NCI-H1930 (cell line): ENCODE measurements around the gene RBFOX2.
A peak's percentile ranks its signal among the peaks of the same experiment; 100 is the strongest.
"Not testable (repeated sequence)": the region's sequence is repeated elsewhere in the genome, so short reads cannot be mapped to it uniquely, and the experiment has no call there.

ENCODE experiments used
- DNase-seq, 2 experiments: peaks; one replicate each; lab custom pipeline; 2025; lab: John Stamatoyannopoulos, UW

The RBFOX2 gene

GRCh38 chr22:36042240-36042639 lies 13.6 kb upstream of the RBFOX2 start:
- no peak for DNase-seq

GRCh38 chr22:36039125-36039524 lies 10.5 kb upstream of the RBFOX2 start:
- no peak for DNase-seq

DNA sequence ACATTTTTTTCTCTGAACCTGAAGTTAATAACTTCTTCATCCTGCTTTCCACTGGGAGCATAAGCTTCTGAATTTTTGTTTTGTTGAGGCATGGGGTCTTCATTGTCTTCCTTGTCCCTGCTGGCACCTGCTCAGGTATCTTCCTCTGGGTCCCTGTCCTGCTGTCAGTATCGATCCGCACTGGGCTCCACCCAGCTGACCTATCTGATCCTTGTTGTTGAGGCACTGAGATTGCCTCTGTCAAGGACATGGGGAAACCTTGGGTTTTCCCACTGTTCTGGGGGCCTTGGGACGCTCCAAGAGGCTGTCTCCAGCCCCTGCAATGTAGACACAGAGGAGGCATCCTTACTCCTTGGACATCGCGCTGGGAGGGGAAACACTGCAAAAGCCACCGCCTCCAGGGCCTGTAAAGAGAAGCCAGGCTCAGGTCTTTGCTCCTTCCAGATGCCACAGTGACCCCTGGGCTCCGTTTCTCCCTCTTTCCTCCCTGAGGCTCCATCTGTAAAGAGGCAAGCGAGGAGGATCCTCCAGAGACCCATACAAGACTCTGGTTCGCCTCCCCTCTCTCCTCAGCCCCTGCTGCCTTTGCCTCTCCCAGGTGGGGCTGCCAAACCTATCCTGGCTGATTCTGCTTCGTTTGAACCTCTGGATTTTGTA lies 8.6 kb upstream of the RBFOX2 start:
- no peak for DNase-seq

DNA sequence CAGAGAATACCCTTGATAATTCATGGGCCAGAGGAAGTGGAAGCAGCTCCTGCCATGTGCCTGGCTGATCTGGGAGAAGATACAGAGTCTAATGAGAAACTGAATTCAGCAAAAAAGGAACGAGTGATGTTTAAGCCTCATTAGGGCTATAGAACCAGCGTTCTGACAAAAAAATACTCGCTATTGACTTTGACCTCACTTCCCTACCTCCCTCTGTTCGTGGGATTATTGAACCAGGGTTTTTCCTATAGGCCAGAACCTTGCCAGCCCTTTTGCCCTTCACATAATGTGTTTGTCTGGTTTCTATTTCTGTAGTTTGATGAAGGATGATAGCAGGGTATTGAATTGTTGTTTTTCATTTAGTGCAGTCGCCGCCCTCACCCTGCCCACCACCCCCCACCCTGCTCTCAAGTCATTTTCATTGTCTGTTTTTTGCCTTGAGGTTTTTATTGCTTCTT lies 7.6 kb upstream of the RBFOX2 start:
- DNase-seq: no peak

GRCh38 chr22:36032611-36033010 lies 4.0 kb upstream of the RBFOX2 start:
- no peak for DNase-seq

GRCh38 chr22:36029406-36029755 lies 757 bp upstream of the RBFOX2 start:
- no peak for DNase-seq

DNA sequence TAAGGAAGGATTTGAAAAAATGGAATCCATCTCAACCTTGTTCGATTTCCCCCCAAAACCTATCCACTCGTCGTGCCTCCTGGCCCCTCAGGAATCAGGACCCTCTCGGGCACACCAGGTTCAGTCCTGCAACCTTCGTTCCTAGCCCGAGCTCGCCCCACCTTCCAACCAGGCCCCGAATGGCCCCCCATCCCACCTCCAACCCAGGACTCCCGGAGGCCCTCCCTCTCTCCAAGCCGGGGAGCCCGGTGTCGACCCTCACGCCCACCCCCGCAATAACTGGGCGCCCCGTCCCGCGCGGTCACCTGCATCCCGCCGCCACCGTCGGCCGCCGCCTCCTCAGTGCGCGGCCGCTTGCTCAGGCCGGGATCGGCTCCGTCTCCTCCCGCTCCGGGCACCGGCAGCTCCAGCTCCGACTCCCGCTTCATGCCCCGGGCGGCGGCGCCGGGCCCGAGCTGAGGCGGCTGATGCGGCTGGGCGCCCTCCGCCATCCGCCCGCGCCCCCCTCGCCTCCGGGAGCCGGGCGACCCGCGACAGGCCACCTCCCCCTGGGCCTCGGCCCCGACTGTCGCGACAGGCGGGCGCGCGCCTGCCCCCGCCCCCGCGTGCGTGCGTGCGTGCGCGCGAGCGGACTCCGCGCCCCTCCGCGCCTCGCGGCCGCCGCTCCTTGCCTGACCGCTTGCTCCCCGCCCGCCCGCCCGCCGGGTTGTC lies 534 bp downstream of the RBFOX2 start:
- DNase-seq: peak in 1 of 2 experiments; percentile 69

- no peak for DNase-seq
Measured at GRCh38 chr22:36027579-36027934, 1.1 kb downstream of the RBFOX2 start.

- no peak for DNase-seq
Measured at GRCh38 chr22:36026741-36027140, 1.9 kb downstream of the RBFOX2 start.

DNA sequence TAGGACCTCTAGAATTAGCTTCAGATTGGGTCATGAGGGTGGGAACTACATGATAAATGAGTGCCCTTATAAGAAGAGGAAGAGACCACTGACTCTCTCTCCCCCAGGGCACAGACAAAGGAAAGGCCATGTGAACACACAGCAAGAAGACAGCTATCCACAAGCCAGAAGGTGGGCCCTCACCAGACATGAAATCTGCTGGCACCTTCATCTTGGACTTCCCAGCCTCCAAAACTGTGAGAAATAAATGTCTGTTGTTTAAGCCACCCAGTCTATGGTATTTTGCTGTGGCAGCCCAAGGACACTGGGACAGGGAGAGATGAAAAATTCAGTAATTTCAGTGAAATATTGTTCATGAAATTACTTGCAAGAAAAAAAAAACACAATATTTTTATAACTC lies 5.9 kb downstream of the RBFOX2 start:
- DNase-seq: no peak

- DNase-seq: no peak
Measured at GRCh38 chr22:36022162-36022561, 6.5 kb downstream of the RBFOX2 start.

DNA sequence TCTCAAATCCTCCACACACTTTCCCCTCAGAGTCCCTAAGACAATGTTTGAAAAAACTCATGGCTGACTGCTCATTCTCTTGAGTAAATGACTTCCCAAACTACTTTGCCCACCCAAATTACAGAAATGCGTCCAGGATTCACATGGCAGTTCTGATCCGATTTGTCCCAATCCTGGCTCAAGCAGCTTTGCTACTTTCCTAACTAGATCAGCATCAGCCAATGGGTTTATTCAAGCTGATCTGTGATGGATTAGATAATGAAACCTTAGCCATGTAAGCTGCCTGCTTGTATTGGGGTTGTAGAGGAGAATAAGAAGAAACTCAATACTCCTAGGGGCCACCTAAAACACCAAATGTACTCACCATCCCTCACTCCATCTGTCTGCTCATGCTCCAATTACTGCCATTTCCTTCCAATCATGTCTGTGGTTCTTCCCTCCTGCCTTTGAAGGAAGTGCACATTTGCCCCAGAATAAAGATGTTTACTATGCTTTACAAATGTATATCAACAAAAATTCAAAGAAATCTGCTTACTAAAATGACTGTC lies 6.9 kb downstream of the RBFOX2 start:
- no peak for DNase-seq

GRCh38 chr22:36020865-36021264 lies 7.8 kb downstream of the RBFOX2 start:
- not testable (repeated sequence) for DNase-seq

- no peak for DNase-seq
Measured at GRCh38 chr22:36017651-36018091, 11.0 kb downstream of the RBFOX2 start.

DNA sequence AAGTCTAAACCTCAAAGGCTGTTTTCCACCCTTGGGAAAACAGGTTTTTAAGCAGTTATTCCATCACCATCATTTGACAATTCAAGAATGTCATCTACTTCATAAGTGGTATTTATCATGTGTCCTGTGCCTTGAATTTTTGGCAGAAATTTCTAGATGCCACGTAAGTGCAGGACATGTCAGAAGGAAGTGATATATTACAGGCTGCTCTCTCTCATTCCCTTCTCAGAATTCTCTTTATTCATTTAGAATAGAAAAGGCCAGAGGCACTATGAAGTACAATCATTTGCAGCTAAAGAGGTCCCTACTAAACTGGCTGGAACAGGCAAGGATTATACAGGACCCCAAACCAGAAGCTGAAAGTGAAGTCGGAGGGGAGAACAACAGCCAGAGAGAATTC lies 11.9 kb downstream of the RBFOX2 start:
- DNase-seq: no peak

GRCh38 chr22:36015811-36016529 lies 12.7 kb downstream of the RBFOX2 start:
- no peak for DNase-seq

DNA sequence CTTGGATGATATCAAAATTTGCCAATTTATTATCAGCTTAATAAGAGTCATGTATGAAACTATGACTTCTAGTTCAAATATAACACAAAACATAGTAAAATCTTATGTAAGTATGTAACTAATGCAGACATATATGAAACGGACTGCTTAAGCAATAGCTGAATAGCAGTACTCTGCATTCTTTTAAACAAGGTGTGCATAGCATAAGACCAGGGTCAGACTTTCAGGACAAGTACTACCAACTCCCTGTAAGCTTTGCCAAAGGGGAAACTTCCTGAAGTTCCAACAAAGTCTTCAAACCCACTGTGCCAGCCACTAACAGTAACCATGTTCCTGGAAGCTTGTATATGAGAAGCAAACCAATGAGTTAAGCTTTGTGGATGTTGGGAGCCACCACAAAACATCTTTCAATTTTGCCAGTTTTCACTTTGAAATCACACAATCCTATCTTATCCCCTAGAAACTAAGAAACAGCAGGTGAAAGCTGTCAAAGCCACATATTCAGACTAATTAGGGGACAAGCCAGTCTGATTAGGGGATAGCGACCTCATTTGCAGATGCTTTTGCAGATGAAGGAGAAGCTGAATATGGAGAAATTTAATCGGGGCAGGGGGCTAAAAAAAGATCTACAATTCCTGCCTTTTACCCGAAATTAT lies 13.3 kb downstream of the RBFOX2 start:
- no peak for DNase-seq

DNA sequence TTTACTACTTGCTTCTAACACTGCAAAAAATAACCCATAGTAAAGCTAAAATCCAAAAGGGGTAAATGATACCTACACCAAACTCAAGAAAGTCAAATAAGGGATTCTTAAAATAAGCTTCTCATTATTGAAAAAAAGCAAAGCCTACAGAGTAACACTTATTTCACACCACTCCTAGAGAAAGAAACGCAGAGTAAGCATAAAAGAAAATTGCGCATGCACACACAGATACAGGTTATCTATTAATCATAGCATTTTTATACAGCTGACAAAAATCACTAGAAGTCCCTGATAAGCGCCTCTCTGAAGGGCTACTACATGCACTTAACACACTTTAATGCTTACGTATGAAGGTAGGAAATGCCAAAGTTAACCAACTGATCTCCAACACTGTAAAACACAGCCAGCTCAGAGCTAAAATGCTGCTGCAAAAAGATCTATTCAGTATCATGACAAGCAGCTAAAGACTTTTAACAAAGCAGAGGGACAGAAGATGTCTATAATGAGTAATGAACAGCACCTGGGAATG lies 14.0 kb downstream of the RBFOX2 start:
- no peak for DNase-seq

DNA sequence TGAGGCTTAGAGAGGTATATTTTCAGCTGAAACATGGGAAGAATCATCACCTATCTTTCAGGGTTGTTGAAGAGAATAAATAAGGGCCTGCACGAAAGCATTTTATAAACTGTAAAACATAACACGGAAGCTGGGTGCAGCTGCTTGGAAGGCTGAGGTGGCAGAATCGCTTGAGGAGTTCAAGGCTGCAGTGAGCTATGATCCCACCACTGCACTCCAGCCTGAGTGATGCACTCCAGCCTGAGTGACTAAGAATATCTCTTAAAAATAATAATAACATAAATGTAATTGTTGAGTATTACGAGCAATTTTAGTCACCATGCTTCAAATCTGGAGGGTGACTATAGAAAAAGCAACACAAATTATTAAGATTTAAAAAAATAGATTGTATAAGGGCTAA lies 16.3 kb downstream of the RBFOX2 start:
- no peak for DNase-seq

DNA sequence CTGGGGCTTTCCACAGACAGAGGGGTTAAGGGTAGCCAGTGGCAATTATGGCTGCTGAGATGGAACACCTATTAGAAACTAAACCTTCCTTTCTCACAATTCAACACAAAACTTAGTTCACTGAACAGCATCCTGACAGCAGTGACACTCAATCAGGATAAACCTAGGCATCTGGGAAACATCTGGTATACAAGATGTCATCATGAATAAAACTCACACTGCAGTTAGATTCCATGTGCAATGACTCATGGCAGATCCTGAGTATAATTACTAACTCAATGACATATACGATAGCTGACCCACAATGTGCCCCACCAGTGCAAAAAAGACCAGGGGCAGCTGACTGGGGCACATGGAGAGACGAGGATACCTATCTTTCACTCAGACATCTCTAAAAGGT lies 17.7 kb downstream of the RBFOX2 start:
- DNase-seq: no peak

DNA sequence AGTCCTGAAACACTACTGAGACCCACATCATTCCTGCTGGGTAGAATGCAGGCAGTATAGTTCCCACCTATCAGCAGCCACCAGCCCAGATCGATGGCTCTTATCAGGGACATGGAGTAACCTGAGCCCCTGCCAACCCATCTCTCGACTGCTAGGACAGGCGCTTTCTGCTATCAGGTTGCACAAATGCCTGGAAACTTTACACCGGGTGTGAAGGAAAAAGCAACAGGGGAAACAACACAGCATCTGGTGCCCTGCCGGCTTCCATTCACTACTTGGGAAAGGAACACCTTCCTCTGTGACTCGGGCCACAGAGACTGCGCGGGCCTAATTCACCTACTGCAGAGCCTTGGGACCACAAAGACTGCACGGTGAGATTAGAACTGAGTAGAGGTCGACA lies 18.5 kb downstream of the RBFOX2 start:
- no peak for DNase-seq

DNA sequence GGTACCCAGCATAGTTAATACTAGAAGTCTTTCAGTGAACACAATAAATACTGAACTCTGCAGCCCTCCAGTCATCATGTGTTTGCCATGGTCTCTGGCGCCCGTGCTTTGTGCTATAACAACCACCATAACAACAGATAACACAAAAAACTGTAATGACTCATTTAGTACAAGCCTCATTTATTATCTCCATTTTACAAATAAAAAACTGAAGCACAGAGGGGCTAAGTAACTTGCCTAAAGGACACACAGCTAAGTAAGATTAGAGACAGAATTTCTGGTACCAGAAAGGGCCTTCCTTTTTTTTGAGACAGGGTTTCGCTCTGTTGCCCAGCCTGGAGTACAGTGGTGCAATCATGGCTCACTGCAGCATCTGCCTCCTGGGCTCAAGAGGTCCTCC lies 19.5 kb downstream of the RBFOX2 start:
- DNase-seq: no peak
